Ovary (tissue), 9 donors: Measurements from ENCODE around the gene BIVM. TPM values are rescaled to one million over a fixed set of nuclear protein-coding genes. Genes with fewer than 3 reads are reported as not detected.

Experiments used
- DNase-seq, 5 donors: peaks; one replicate each; pipeline ENCODE4 v3.0.0-alpha.2; 2019 to 2020
- H3K27ac ChIP-seq, 2 donors: fragments of 200-600 bp; one replicate each; pipeline versions ENCODE4 v1.5.1 to v1.8.0; 2019 to 2022
- H3K27me3 ChIP-seq: fragments of 200-600 bp; one replicate; pipeline ENCODE4 v1.8.0; 2022
- H3K36me3 ChIP-seq: fragments of 200-600 bp; sonication (generic); one replicate; pipeline ENCODE4 v1.5.1; 2019
- H3K4me1 ChIP-seq: one replicate; pipeline ENCODE4 v1.8.1; 2013; ENCODE audit warnings: mild to moderate bottlenecking, moderate library complexity; ENCODE audit not compliant: insufficient read depth
- H3K4me3 ChIP-seq: fragments of 200-600 bp; sonication (generic); one replicate; pipeline ENCODE4 v1.5.1; 2017
- H3K9me3 ChIP-seq, 2 donors: fragments of 200-600 bp in 1 of 2; sonication (generic) in 1 of 2; one replicate each; pipeline versions ENCODE4 v1.5.1 to v1.8.1; 2013 to 2019; ENCODE audit warnings: mild to moderate bottlenecking in 1 of 2, moderate library complexity in 1 of 2
- EP300 ChIP-seq: sonication (generic); formaldehyde crosslinking; IDR thresholded peaks from one replicate; pipeline ENCODE4 v1.6.1; 2017; ENCODE audit warnings: antibody characterized with exemption
- POLR2A ChIP-seq: fragments of 450-650 bp; IDR thresholded peaks from one replicate; pipeline ENCODE4 v1.6.1; 2017; ENCODE audit warnings: antibody characterized with exemption, mild to moderate bottlenecking, moderate library complexity
- WGBS, 3 donors: extraction: QIAGEN DNeasy Blood & Tissue Kit in 1 of 3; methylation state at CpG; one replicate each; pipeline versions ENCODE4 v1.1.5 to v1.1.7; 2013 to 2017; 5-methylcytosine and 5-hydroxymethylcytosine counted together
- intact Hi-C, 4 donors: fragments of 100-400 bp; cut with DNase I; formaldehyde crosslinking; loops; one replicate each; pipeline versions ENCODE4 v1.11.0 to v1.15.1; 2022 to 2023
- polyA plus RNA-seq, 2 donors: library from polyadenylated mRNA; stranded (reverse); fragments of 200-250 nt in 1 of 2; fragments of 350-450 nt in 1 of 2; fragmentation: Illumina TruSeq in 1 of 2; extraction: RNeasy Lipid Tissue Mini Kit (QIAGEN cat#74804) in 1 of 2; gene quantifications; one replicate each; pipeline ENCODE4 v1.2.3, GENCODE V29; 2013 to 2014
- total RNA-seq, 7 donors: library from RNA; depleted of rRNA in 2 of 7; stranded (reverse); fragments of >200 nt in 2 of 7; fragmentation: NEBNext Ultra II Directional in 3 of 7; extraction: Animal tissue kit (Norgen Biotek cat#: 25700) in 3 of 7; gene quantifications; one replicate each; pipeline versions ENCODE4 v1.1.0 to v1.2.4, GENCODE V29; 2016 to 2023
- TF ChIP-seq, protein P1 (sequence below), 3 donors: fragments of 450-650 bp in 2 of 3; fragments of 200-600 bp in 1 of 3; IDR thresholded peaks; one replicate each; pipeline versions ENCODE4 v1.5.1 to v1.8.0; 2016 to 2022; ENCODE audit warnings: antibody characterized with exemption in 3 of 3, mild to moderate bottlenecking in 1 of 3
- donor health status: DM: no; HTN: no; CAD: no; lungs with moderate emphysema.
- donor health status: DM: no; HTN: no; CAD: no.
- donor health status: Bipolar disorder and iron deficiency.
- donor health status: DM: yes; HTN: yes; CAD: no.
- donor health status: DM: no; HTN: no; CAD: no.
- donor health status: DM: yes; HTN: yes; CAD: no.

BIVM gene
- total and polyA plus RNA-seq, 9 donors, result 10.4 to 25.0 (median 21.3) TPM

DNA sequence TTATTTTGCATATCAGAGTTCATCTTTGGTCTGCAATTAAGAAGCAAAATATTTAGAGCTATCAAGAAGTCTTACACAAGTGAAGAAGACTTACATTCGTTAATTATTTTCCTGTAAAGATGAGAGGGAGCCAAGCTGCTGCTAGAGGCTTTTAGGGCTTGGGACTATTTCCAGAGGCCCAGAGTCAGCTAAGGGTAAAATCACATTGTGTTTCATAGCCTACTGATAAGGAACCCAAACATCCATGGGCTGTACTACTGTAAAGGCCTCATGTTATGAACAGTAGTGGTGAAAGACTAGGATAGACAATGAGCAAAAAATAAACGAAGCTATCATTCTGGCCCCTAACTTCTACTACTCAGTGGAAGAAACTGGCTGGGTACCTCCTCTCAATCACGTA lies 14.4 kb upstream of the BIVM start:
- no peak for TF ChIP-seq EP300
- TF ChIP-seq, protein P1, sequence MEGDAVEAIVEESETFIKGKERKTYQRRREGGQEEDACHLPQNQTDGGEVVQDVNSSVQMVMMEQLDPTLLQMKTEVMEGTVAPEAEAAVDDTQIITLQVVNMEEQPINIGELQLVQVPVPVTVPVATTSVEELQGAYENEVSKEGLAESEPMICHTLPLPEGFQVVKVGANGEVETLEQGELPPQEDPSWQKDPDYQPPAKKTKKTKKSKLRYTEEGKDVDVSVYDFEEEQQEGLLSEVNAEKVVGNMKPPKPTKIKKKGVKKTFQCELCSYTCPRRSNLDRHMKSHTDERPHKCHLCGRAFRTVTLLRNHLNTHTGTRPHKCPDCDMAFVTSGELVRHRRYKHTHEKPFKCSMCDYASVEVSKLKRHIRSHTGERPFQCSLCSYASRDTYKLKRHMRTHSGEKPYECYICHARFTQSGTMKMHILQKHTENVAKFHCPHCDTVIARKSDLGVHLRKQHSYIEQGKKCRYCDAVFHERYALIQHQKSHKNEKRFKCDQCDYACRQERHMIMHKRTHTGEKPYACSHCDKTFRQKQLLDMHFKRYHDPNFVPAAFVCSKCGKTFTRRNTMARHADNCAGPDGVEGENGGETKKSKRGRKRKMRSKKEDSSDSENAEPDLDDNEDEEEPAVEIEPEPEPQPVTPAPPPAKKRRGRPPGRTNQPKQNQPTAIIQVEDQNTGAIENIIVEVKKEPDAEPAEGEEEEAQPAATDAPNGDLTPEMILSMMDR (IDR thresholded peaks at IDR 0.05), result no peak
- TF ChIP-seq POLR2A, result no peak
- Histone ChIP-seq H3K27me3 (no peaks in the 10 kb centered on the region), H3K4me1 (no peaks in the 10 kb centered on the region), H3K36me3 (no peaks in the 10 kb centered on the region), H3K27ac (peak overlapping the region in 1 of 2 donors; percentile 26), H3K9me3 (no peaks in the 10 kb centered on the region), H3K4me3 (no peak overlapping the region)
- 9 to 23% (median 21%) methylated on average over 3 of the region's 3 CpGs for WGBS, 3 donors
- intact Hi-C loops, result no loop called here
- DNase-seq, result no peak

DNA sequence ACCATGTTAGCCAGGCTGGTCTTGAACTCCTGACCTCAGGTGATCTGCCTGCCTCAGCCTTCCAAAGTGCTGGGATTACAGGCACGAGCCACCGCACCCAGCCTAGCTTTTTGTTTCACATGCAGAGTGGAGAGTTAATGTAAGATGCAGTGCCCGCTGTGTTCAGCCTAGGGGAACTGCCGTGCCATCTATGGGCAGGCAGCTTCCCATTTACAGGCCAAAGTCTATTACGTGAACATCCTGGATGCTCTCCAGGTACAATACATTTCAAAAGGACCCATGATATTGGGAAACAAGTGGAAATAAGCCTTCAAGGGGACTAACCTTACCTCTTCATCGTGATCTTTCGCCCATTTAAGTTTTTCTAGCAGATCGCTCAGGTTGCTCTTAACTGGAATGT lies 10.2 kb upstream of the BIVM start:
- Histone ChIP-seq H3K4me3 (no peak overlapping the region), H3K9me3 (no peaks in the 10 kb centered on the region), H3K4me1 (no peaks in the 10 kb centered on the region), H3K27ac (no peak overlapping the region), H3K36me3 (no peaks in the 10 kb centered on the region), H3K27me3 (no peaks in the 10 kb centered on the region)
- DNase-seq, result no peak
- 95 to 98% (median 96%) methylated on average over 8 of the region's 8 CpGs for WGBS, 3 donors
- TF ChIP-seq, protein P1 (IDR thresholded peaks at IDR 0.05), result no peak
- TF ChIP-seq EP300 (no peak), POLR2A (no peak)
- intact Hi-C loops, result no loop called here

DNA sequence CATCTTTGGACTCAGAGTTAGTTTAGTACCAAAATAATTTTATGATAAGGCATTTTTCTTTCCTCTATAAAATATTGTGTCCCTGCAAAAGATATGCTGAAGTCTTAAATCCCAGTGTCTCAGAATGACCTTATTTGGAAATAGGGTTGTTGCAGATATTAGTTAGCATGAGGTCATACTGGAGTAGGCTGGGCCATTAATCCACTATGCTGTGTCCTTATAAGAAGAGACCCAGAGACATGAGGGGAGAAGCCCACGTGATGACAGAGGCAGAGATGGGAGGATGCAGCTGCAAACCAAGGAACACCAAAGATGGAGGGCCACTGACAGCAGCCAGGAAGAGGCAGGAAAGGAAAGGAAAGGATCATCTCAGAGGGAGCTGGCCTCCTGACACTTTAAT lies 6.5 kb upstream of the BIVM start:
- WGBS, 3 donors, result 68 to 79% (median 76%) methylated on average over 1 of the region's 1 CpG
- H3K4me1 ChIP-seq, result no peaks in the 10 kb centered on the region
- no peaks in the 10 kb centered on the region for H3K36me3 ChIP-seq
- intact Hi-C loops, result loop anchor here in 1 of 4 donors (10.0 kb wide), 1 partner anchor 52 kb away; the partner anchor contains the start of gene ERCC5
- H3K4me3 ChIP-seq, result no peak overlapping the region
- H3K9me3 ChIP-seq, result no peaks in the 10 kb centered on the region
- no peaks in the 10 kb centered on the region for H3K27me3 ChIP-seq
- TF ChIP-seq POLR2A (no peak), EP300 (no peak)
- TF ChIP-seq, protein P1 (IDR thresholded peaks at IDR 0.05), result no peak
- no peak for DNase-seq
- H3K27ac ChIP-seq, result no peak overlapping the region

DNA sequence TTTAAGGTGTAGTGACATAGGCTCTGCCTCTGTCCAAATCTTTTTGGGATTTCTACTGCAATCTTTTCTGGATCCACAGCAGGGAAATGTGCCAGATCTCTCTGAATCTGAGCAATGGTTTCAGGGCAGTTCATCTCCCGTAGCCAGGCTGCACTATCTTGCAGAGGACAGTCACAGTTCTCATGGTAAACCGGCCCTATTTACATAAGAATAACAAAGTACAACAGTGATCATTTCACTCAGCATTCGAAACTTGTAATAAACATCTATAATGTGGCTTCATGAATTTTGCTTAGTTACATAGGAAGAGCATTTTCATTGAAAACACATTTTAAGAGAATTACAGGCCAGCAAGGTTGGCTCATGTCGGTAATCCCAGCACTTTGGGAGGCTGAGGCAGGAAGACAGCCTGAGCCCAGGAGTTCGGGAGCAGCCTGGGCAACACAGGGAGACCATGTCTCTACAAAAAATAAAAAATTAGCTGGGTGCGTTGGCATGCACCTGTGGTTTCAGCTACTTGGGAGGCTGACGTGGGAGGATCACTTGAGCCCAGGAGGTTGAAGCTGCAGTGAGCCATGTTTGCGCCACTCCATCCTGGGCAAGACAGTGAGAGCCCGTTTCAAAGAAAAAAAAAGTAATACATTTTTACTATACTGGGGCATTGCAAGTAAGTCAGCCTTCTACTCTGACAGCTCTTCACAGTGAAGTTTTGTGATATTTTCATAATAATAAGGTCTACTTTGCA lies 5.1 kb upstream of the BIVM start:
- WGBS, 3 donors, result 89 to 91% (median 90%) methylated on average over 9 of the region's 9 CpGs
- TF ChIP-seq EP300 (no peak), POLR2A (no peak)
- TF ChIP-seq, protein P1 (IDR thresholded peaks at IDR 0.05), result no peak
- Histone ChIP-seq H3K27ac (no peak overlapping the region), H3K4me3 (no peak overlapping the region), H3K4me1 (no peaks in the 10 kb centered on the region), H3K36me3 (no peaks in the 10 kb centered on the region), H3K27me3 (no peaks in the 10 kb centered on the region), H3K9me3 (no peaks in the 10 kb centered on the region)
- intact Hi-C loops, result loop anchor here in 1 of 4 donors (10.0 kb wide), 1 partner anchor 51 kb away; the partner anchor contains the start of gene ERCC5
- DNase-seq, result no peak
